LoVo (cell line): ENCODE measurements around the gene EHBP1.
A peak's percentile ranks its signal among the peaks of the same experiment; 100 is the strongest.
"Not testable (repeated sequence)": the region's sequence is repeated elsewhere in the genome, so short reads cannot be mapped to it uniquely, and the experiment has no call there.

ENCODE experiments used
- DNase-seq: peaks from one replicate; pipeline ENCODE4 v3.0.0-alpha.2; 2016; ENCODE audit warnings: low spot score

EHBP1 gene

GRCh38 chr2:62736899-62737559, 31.5 kb downstream of the EHBP1 start:
- DNase-seq = no peak

GRCh38 chr2:62738981-62739936, 33.7 kb downstream of the EHBP1 start:
- no peak for DNase-seq

- DNase-seq = no peak
Observed at GRCh38 chr2:62740221-62740620, 34.7 kb downstream of the EHBP1 start.

GRCh38 chr2:62741127-62741526, 35.6 kb downstream of the EHBP1 start:
- DNase-seq = no peak

GRCh38 chr2:62741954-62742722, 36.6 kb downstream of the EHBP1 start:
- no peak for DNase-seq

GRCh38 chr2:62743506-62743905, 38.0 kb downstream of the EHBP1 start:
- no peak for DNase-seq

- no peak for DNase-seq
Observed at GRCh38 chr2:62744603-62745002, 39.1 kb downstream of the EHBP1 start.

- no peak for DNase-seq
Observed at GRCh38 chr2:62745891-62746481, 40.5 kb downstream of the EHBP1 start.

GRCh38 chr2:62747169-62747568, 41.7 kb downstream of the EHBP1 start:
- no peak for DNase-seq

- DNase-seq = no peak
Observed at GRCh38 chr2:62747876-62748275, 42.4 kb downstream of the EHBP1 start.

- not testable (repeated sequence) for DNase-seq
Observed at GRCh38 chr2:62749111-62749510, 43.6 kb downstream of the EHBP1 start.

- no peak for DNase-seq
Observed at GRCh38 chr2:62757029-62757428, 51.5 kb downstream of the EHBP1 start.

GRCh38 chr2:62760026-62760425, 54.5 kb downstream of the EHBP1 start:
- DNase-seq = no peak

GRCh38 chr2:62760555-62760954, 55.0 kb downstream of the EHBP1 start:
- no peak for DNase-seq

GRCh38 chr2:62765619-62766376, 60.3 kb downstream of the EHBP1 start:
- no peak for DNase-seq

- no peak for DNase-seq
Observed at GRCh38 chr2:62768615-62769014, 63.1 kb downstream of the EHBP1 start.

- DNase-seq = no peak
Observed at GRCh38 chr2:62770629-62771028, 65.1 kb downstream of the EHBP1 start.

GRCh38 chr2:62774555-62775366, 69.2 kb downstream of the EHBP1 start:
- peak; percentile 55 for DNase-seq

GRCh38 chr2:62775367-62775668, 69.8 kb downstream of the EHBP1 start:
- DNase-seq = no peak

- no peak for DNase-seq
Observed at GRCh38 chr2:62783679-62784078, 78.2 kb downstream of the EHBP1 start.

- no peak for DNase-seq
Observed at GRCh38 chr2:62784341-62784740, 78.8 kb downstream of the EHBP1 start.
